T-helper 9 cell (primary cell): Measurements from ENCODE around the gene WDR91.
A peak's percentile ranks its signal among the peaks of the same experiment; 100 is the strongest.
"Not testable (repeated sequence)": the region's sequence is repeated elsewhere in the genome, so short reads cannot be mapped to it uniquely, and the experiment has no call there.

ENCODE experiments used
- DNase-seq: peaks from one replicate; pipeline ENCODE4 v3.0.0-alpha.2; 2020

WDR91 gene

GRCh38 chr7:135177028-135177696 is 34.2 kb downstream of the WDR91 start:
- no peak for DNase-seq

- no peak for DNase-seq
Measured at GRCh38 chr7:135175931-135176330, 35.4 kb downstream of the WDR91 start.

DNA sequence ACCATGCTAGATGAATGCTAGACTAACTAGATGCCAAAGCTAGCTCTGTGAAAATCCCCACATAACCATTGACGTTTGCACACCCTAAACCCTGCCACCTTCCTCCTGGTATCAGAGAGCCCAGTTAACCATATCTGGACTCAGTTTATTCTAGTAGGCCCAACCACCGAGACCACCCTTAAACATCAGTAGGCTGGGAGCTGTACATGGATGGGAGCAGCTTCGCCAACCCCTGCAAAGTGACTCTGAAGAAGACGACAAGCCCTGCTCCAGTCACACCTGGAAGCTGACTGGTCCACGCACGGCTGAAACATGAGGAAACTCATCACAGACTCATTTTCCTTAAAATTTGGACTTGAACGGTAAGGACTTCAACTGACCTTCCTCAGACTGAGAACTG is 36.4 kb downstream of the WDR91 start:
- DNase-seq = no peak

- not testable (repeated sequence) for DNase-seq
Measured at GRCh38 chr7:135173916-135174315, 37.4 kb downstream of the WDR91 start.

- DNase-seq = not testable (repeated sequence)
Measured at GRCh38 chr7:135171581-135172291, 39.6 kb downstream of the WDR91 start.

DNA sequence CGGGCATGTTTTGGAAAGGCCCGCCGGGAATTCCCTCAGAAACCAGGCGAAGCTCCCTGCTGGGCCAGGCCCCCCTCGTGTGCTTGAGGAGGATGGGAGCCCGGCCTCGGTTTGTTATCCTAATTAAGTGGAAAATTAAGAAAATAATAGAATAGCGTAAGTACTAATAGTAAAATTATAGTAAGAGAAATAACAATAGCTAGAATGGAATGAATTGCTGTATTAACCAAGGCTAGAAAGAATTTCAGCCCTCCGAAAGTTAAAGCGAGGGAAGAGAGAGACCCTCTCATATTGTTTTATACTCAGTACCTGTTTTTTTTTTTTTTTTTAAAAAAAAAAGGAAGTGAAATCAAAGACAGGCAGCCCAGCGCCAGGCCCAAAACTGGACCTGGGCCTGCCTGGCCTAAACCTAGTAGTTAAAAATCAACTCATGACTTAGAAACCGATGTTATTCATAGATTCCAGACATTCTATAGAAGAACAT is 40.3 kb downstream of the WDR91 start:
- not testable (repeated sequence) for DNase-seq

DNA sequence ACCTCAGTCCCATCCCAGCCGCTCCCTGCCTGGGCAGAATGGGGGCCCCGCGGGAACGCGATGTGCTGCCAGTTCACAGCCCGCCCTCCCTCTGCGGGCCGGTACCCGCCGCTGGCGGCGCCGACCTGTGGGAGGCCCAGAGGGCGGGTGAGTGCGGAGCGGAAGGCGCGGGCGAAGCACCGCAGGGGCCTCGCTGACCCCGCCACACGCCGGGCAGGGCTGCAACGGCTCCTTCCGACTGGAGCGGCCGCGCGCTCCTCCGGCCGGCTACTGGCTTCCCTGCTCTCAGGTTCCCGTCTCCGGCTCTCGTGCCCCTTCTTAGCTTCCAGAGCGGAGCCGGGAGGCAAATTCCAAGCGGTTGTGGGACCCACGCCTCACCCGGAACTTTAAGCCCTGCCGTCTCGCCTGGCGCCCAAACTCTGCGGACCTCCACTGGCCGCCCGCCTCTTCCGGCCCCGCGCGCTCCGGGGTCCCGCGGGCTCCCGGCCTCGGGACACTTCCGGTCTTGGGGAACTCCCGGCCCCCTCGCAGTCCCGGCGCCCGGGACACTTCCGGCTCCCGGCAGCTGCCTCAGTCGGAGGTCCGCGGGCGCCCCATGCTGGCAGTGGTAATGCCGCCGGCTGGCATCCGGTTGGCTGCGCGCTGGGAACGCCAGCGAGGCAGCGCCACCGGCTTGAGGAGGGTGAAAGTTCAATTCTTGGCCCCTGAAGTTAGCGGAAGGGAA is 40.9 kb downstream of the WDR91 start, which contains the start of gene CYREN:
Gene CYREN, minus strand, starts transcription at position 434 of the 724 bp plus-strand sequence. CDS start 1,785 bp downstream, outside the sequence.
- peak; percentile 84 for DNase-seq

DNA sequence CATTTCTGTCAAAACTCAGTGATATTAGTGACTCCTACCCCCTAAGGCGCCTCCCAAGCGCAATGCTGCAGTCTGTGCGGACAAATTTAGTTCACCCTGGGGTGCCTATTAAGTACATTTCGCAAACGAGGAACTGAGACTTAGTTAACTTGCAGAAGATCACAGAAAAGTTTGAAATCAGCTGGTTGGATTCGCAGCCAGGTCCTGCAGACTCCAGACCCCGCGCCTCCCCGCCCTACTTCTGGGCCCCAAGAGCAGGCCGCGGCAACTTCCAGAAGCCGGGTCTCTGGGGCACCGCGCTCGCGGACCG is 41.4 kb downstream of the WDR91 start:
- DNase-seq = no peak

- DNase-seq = peak; percentile 48
Measured at GRCh38 chr7:135169141-135169963, 42.0 kb downstream of the WDR91 start.

DNA sequence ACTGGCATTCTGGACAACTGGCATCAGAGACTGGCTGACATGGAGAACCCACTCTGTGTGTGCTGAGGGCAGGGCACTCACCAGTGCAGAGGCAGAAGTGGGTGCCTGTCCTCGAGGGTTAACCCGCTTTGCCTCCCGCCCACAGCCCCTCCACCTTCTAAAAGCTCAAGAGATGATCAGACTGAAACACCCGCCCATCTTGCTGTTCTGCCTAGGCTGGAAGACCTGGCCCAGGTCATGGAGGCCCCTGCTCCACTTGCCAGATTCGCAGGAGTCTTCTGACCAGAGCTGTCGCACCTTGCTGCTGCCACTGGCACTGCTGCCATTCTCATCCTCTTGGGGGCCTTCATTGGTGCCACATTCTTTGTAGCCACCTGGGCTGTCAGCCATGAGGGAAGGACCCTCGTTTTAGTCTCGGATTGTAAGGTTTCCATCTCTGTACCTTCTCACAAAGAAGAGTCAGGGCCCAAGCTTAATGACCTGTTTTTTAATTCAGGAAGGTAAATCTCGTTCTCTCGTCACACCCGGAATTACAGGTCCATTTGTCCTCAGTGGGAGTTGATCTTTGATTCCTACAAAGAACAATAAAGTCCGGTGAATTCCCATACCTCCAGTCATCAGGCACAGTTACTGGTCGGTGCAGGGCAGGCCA is 42.7 kb downstream of the WDR91 start:
- DNase-seq = no peak

- DNase-seq = no peak
Measured at GRCh38 chr7:135168001-135168400, 43.3 kb downstream of the WDR91 start.

DNA sequence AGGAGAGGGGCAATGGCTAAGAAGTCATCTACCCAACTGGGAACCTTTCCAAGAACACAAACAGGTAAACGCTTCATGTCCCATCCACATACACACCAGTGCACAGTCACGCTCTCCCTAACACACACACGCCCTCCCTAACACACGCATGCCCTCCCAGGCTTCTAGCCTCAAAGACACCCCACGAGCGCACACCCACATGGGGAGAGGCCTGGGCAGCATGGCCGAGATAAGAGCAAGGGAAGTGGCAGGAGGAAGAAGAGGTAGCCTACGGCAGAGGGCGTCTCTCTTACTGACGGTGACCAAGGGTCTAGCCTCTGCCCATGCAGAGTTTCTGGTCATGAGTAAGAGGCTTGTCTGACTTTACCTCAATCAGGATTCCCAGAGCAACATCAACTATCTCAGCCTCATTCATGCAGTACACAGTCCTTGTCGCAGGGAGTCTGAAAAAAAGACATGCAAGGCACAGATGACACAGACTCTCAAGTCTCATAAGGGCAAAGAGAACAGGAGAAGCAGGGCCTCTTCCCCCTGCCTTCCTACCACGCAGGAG is 43.9 kb downstream of the WDR91 start:
- no peak for DNase-seq

DNA sequence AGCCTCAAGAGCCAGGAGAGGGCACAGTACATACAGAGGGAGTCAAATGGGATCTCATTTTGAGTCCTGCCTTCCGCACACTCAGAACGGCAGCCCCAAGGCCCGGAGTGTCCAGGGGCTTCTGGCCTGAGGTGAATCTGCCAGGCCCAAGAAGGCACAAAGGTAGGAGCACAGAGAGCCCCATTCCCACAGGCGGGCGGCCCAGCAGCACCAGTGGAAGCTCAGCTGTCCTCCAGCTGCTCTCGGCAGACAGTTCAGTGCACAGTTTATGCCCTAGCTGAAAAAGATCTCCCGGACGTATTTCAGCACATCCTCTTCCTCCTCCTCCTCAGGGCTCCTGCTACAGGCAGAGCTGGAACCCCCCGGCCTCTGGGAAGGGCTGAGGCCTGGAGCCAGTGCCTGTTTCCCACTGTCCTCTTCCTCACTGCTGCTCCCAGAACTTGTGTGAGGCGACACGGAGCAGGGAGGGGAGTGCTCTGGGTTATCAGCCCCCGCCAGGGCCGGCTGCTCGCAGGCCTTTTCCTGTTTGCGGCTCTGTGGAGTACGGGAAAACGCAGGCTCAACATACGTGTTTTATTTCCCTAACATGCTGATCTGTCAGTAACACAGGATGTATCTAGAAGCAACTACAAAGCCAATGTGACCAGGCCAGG is 44.9 kb downstream of the WDR91 start:
- no peak for DNase-seq

DNA sequence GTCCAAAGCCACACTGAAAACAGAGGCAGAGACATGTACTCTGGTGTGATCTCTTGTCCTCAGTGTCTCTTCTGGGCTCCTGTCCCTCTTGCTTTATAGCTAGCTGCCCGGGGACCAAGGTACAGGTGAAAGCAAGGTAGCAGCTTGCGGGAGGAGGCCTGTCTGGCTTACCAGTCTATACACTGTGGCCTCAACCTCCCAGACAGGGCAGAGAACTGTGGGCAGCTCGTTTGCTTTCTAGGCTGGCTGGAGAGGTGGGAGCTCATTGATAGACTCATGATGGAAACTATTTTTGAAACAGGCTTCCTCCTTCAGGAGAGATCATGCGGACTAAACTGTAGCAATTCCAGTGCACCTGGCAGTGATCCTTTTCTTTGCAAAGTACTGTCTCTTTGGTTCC is 45.5 kb downstream of the WDR91 start:
- DNase-seq = no peak

GRCh38 chr7:135164357-135165061 is 46.8 kb downstream of the WDR91 start:
- DNase-seq = no peak

GRCh38 chr7:135162382-135163001 is 48.8 kb downstream of the WDR91 start:
- DNase-seq = no peak

DNA sequence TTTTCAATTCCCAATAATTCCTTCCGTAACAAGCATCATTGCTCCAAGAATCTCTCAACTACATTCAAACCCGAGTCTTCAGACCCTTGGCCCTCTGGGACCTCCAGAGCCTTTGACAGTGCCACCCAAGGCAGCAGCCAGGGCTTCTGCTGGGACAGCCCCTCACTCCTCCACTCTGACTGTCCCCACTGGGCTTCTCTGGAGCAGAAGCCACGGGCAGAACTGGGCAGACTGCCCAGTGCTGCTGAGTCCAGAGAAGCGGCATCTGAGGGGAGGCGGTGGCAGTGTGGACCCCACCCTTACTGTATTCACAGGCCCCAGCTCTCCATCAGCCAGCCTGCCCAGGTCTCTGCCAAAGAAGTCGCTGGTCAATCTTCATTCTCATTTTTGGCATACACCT is 49.7 kb downstream of the WDR91 start:
- DNase-seq = no peak

DNA sequence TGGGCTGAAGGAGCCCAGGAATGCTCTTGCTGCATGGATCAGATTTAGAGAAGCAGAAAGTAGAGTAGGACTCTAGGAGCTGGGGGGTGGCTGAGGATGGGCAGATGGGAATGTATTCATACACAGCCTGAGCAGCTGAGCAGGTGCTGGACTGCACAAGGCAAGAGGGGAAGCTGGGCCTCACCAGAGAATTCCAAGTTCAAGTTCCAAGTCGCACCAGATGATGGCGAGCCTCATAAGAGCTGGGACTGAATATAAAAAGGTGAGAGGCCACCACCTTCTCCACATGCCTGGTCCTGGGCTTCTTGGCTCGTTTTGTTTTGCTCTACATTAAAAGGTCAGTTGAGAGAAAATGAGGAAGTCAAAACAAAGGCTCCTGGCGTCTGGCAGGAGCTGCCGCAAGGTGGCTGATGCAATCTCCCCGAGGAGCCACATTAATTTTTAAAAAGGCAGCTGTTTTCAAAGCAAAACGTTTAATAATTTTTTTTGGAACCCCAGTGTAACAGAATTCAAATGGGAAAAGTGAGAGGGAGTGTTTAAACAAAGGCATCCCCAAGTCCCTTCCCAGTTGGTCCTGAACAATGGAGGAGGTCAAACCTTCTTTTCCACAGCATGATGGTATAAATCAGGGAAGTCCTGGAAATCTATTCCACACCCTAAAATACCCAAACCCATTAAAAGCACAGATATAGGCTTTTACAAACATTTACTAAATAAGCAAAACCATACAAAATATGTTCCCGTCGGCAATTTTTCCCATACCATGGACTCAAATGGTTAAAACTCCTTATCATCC is 50.3 kb downstream of the WDR91 start:
- DNase-seq = no peak

- no peak for DNase-seq
Measured at GRCh38 chr7:135160098-135160857, 51.0 kb downstream of the WDR91 start.
